ENCODE results near the gene DNAJA1.
"Not testable (repeated sequence)": the region's sequence is repeated elsewhere in the genome, so short reads cannot be mapped to it uniquely, and the experiment has no call there.

DNAJA1 gene

DNA sequence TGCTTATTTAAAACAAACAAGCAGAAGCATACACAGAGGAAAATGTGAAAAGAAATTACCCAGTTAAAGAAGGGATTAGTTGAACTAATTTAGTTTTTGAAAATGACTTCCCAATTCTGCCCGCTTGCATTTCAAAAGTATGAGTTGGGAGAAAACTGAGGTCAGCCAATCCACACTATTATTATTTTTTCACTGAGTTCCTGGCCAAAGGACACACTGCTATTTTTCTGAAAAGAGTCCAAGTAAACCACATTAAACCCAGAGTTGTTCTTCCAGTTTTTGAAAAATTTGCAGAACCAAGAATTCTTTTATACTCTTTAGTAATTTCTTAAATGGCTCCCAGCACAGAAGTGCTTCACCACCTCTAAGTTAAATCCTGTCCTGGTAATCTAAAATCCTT is 43.9 kb downstream of the DNAJA1 start:
- no peak for DNase-seq (ENCODE audit: low read depth, low spot score)
- no peak overlapping the region for H3K4me3 ChIP-seq (ENCODE audit: low read length)

DNA sequence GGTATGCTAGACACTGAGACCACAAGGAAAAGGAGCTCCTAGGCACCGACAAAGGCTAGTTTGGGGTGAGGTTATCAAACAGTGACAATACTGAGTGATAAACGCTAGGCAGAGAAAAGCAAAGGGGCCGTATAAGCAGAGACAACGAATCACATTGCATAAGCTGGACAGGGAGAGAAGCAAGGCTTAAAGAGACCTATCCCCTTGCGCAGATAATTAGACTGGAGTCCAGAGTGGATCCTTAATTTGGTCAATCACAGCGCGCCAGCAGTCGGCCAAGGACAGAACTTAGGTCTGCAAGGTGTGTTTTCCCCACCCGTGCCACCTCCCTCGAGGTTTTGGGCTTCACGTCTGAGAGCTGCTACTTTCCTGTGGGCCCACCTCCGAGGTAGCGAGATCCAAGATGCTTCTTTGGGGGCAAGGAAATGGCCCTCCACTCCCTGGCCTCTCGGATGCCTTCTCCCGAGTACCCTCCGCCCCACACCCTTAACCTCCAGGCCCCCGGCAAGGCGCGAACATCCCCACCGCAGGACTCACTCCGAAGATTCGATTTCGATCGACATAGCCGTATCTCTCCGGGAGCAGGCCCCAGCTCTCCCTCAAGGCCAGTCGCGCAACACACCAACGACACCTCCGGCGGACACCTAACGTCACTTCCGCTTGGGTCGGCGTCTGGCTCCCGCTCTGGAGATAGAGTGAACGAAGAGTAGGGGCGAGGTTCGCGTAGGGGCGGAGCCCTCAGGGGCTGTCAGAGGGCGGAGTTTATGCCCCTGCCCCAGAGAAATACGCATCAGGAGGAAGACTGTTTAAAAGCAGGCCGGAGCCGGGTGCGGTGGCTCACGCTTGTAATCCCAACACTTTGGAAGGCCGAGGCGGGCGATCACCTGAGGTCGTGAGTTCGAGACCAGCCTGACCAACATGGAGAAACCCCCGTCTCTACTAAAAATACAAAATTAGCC is 51.3 kb downstream of the DNAJA1 start, which contains the start of gene SMU1:
Gene SMU1, minus strand, starts transcription at position 629 of the 959 bp plus-strand sequence. Its CDS starts 66 bp downstream, at position 563.
- H3K4me3 ChIP-seq (ENCODE audit: low read length) = peak within 1 kb of the TSS; percentile 81
- DNase-seq (ENCODE audit: low read depth, low spot score) = peak; percentile 96

DNA sequence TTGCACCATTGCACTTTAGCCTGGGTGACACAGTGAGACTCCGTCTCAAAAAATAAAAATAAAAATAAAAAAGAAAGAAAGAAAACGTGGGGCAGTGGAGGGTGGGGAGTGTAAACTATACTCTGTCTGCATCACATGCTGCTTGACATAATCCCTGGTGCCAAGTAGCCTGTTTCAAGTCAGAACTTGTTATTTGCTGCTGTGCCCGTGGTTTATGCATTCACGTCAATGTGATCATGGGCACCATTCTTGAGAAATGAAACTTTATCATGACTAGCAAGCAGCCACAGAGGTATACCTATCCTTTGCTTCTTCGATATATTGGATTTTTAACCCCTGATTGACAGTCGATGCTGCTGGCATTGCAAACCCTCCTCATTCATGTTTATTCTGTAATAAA is 55.5 kb downstream of the DNAJA1 start:
- DNase-seq (ENCODE audit: low read depth, low spot score) = no peak
- H3K4me3 ChIP-seq (ENCODE audit: low read length) = peak overlapping the region; percentile 44

- H3K4me3 ChIP-seq (ENCODE audit: low read length) = peak overlapping the region; percentile 44
- DNase-seq (ENCODE audit: low read depth, low spot score) = peak; percentile 92
Observed at GRCh38 chr9:33081128-33081851, 56.2 kb downstream of the DNAJA1 start.

GRCh38 chr9:33082128-33082527 is 57.1 kb downstream of the DNAJA1 start:
- no peak overlapping the region for H3K4me3 ChIP-seq (ENCODE audit: low read length)
- peak; percentile 92 for DNase-seq (ENCODE audit: low read depth, low spot score)

- no peak overlapping the region for H3K4me3 ChIP-seq (ENCODE audit: low read length)
- DNase-seq (ENCODE audit: low read depth, low spot score) = no peak
Observed at GRCh38 chr9:33082538-33083326, 57.7 kb downstream of the DNAJA1 start.

- H3K4me3 ChIP-seq (ENCODE audit: low read length); DNase-seq (ENCODE audit: low read depth, low spot score): not testable (repeated sequence)
Observed at GRCh38 chr9:33085672-33086071, 60.6 kb downstream of the DNAJA1 start.
